ENCODE results near the gene PFKFB3.
"Not testable (repeated sequence)": the region's sequence is repeated elsewhere in the genome, so short reads cannot be mapped to it uniquely, and the experiment has no call there.

The PFKFB3 gene

DNA sequence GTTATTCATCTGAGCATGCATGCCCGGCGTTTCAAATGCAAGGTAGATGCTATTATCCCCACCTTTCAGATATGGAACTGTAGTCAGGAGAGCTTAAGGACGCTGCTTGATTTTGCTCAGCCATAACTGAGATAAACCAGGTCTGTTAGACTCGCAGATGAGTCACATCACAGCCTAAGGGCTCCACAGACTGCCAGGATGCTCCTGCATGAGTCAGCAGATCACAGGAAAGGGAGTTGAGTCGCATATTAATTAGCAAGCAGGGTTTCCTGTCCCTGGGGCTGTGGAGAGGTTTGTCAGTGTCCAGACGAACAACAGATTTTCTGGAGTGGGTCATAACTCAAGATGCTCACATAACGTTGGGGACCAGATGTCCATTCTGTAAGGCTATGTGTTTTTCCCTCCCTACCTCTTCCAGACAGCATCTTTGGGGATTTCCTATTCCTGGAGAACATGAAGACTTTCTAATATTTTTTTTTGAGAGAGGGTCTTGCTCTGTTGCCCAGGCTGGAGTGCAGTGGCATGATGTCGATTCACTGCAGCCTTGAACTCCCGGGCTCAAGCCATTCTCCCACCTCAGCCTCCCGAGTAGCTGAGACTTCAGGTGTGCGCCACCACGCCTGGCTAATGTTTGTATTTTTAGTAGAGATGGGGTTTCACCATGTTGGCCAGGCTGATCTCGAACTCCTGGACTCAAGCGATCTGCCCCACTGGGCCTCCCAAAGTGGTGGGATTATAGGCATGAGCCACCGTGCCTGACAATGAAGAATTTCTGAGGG lies 36.7 kb downstream of the PFKFB3 start:
- DNase-seq = no peak

DNA sequence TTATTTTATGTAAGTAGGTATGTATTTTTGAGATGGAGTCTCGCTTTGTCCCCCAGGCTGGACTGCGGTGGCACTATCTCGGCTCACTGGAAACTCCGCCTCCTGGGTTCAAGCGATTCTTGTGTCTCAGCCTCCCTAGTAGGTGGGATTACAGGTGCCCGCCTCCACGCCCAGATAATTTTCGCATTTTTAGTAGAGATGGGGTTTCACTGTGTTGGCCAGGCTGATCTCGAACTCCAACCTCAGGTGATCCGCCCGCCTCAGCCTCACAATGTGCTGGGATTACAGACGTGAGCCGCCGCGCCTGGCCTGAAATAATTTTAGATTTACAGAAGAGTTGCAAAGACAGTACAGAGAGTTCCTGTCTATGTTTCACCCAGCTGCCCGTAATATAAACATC lies 37.5 kb downstream of the PFKFB3 start:
- DNase-seq = no peak

DNA sequence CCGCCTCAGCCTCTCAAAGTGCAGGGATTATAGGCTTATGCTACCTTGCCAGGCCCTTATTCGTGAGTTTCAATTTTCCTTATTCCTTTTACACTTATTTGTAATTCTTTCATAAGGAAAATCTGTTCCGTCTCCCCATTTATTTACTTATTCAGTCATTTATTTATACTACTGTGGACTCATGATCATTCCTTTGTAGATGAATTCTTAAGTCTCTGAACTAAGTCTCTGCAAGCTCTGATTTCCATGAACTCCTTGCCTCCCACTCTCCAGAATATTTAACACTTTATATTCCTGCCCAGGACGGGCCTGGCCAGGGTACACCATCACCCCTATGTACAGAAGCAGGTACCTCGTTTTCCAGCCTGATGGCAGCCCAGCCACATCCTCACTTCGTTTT lies 39.4 kb downstream of the PFKFB3 start:
- DNase-seq = no peak

DNA sequence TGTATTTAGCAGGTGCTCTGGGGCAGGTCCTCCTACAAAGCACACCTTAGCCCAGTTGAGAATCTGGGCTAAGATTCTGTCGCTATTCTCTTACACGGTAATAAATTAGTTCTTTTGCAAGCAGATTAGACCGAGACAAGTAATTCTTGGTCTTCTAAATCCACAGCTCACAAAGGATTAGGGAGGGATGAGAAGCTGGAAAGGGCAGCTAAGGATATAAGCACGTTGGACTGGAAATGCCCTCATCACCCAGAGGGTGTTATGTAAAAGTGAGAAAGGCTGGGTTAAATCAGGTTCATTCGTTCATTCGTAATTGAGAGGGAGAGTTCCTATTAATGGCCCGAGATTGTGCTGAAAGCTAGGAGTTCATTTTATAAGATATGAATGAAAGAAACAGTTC lies 41.8 kb downstream of the PFKFB3 start:
- no peak for DNase-seq

DNA sequence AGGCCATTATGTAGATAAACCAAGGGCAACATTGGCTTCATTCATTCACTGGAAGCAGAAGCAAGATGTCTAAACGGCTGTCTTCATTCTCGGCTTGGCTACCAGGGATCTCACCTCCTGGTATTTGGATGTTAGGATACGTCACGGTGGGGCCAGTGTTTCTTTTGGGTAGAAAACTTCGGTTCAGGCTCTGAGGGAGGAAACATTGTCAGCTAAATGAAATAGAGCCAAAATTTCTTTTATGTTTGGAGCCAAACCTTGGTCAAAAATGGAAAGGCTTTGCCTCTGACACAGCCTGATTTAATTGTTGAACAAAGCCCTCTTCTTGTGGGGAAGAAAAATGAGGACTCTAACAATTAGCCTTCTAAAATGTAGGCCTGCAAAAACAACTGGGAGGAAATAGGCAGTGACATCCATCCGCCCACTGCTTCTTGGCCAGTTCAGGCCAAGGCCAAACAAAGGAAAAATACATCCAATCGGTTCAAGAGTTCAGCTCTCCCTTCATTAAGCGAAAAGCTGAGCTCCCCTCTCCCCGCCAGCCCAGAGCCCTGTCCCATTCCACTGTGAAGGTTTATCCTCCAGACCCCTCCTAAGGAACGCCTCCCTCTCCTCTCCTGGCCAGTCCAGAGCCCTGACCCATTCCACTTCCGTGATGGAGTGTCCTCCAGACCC lies 44.4 kb downstream of the PFKFB3 start:
- no peak for DNase-seq

DNA sequence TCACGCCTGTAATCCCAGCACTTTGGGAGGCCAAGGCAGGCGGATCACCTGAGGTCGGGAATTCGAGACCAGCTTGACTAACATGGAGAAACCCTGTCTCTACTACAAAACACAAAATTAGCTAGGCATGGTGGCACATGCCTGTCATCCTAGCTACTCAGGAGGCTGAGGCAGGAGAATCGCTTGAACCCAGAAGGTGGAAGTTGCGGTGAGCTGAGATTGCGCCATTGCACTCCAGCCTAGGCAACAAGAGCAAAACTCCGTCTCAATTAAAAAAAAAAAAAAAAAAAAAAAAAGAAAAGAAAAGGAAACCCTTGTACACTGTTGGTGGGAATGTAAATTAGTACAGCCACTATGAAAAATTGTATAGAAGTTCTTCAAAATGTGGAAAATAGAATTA lies 46.2 kb downstream of the PFKFB3 start:
- not testable (repeated sequence) for DNase-seq

DNA sequence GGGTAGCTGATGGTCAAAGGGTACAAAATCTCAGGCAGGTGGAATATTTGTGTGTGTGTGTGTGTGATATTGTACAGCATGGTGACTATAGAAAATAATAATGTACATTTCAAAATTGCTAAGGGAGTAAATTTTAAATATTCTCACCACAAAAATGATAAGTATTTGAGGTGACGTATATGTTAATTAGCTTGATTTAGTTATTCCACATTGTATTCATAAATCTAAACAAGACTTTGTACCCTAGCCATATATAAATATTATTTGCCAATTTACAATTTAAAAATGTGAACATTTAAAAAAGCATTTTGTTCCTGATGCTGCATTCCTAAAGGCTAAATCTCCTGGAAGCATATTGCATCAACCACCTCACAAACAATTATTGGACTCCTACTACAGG lies 47.0 kb downstream of the PFKFB3 start:
- no peak for DNase-seq

DNA sequence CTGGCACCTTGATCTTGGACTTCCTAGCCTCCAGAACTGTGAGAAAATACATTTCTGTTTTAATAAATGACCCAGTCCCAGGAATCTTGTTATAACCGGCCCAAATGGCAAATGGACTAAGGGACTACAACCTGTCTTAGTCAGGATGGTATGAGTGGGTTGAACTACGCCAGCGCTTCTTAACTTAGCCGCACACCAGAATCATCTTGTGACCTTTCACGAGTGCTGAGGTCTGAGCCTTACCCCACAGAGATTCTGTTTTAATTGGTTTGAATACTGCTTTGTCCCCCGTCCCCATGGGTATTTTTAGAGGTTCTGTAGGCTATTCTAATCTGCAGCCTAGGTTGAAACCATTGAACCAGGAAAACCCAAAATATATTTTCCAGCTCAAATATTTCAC lies 48.0 kb downstream of the PFKFB3 start:
- no peak for DNase-seq

DNA sequence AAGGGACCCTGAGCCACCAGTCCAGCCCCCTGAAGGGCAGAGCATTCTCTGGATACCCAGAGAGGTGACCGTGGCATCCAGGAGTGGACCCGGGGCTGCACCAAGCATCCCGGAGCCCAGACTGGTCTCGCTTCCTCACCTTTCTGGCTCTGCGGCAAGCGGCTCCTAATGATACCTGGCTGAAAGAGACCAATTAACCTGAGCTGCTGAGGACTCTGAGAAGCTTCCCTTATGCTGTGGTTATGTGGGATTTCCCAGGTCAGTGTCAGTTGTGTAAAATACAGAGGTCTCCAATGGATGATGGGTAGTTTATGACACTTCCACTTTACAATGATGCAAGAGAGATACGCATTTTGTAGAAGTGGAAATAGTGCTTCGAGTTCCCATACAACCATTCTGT lies 51.5 kb downstream of the PFKFB3 start:
- DNase-seq = no peak

DNA sequence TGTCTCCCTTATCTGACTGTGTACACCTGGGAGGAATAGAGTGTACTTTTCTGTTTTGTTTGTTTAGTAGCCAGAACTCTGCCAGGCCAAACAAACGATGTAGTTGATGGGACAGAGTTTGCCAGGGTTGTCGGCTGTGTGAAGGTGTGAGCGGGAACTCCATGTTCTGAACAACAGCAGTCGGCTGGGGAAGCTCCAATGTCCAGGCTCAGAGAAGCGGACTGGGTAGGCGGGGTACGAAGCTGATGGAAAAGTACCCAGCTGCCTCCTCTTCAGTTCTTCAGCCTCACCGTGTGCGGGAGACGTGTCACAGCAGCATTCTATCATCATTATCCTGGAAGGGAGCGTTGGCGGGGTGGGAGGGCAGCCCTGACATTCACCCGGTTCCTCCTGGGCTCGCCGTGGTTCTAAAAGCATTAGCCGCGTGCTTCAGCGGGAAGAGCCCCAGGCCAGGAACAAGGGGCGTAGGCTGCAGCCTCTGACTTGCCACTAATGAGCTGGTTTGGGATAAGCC lies 52.9 kb downstream of the PFKFB3 start:
- no peak for DNase-seq

DNA sequence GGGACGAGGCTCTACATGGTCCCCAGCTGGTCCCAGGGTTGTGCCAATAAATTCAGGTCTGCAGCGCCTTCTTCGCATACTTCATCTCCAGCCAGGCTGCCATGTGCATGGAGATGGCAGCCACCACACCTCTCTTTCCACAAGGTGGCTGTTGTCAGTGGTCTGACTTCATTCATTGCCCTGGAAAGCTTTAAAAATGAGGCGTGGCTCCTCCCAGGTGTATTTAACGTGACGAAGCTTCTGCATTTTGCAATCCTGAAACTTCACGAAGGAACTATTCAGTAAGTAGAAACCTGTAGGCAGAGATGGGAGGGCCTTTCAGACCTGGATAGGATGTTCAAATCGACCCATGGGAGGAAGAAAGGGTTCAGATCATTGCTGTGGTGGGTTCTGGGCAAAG lies 53.7 kb downstream of the PFKFB3 start:
- no peak for DNase-seq

DNA sequence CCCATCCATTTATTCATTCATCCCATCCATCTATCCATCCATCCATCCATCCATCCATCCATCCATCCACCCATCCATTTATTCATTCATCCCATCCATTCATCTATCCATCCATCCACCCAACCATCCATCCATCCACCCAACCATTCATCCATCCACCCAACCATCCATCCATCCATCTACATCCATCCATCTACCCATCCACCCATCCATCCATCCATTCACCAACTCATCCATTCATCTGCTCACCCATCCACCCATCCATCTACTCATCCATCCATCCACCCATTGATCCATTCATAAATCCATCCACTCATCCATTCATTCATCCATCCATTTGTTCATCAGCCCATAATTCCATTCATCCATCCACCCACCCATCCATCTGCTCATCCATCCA lies 56.4 kb downstream of the PFKFB3 start:
- DNase-seq = no peak

DNA sequence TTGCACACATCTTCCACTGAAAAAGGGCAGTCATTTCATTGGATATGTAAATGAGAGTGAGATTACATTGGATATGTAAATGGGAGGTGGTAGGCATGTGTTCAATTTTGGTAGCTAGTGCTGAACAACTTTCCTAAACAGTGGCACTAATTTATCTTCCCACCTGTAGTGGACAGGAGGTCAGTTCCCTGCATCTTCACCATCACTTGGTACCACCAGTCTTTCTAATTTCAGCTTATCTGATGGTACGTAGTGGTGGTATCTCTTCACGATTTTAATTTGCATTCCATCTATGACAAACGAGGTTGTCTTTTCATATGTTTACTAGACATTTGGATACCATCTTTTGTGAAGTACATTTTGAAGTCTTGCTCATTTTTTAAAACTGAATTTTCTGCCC lies 58.1 kb downstream of the PFKFB3 start:
- no peak for DNase-seq

DNA sequence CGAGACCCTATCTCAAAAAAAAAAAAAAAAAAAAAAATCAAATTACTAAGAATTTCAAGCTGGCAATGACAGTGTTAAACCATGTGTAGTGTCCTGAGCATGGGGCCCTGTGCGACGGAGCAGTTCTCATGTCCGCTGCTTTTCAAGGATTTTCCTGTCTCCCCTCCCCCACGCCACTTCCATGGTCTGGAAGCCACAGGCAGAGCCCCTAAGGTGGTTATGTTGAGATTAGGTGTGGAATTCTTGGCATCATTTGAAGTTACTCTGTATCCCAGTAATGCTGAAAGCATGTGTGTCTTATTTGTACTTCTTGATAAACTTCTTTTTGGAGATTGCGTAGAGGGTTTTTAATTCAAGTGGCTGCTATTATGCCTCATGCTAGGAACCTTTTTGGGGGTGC lies 65.2 kb downstream of the PFKFB3 start:
- DNase-seq = no peak

DNA sequence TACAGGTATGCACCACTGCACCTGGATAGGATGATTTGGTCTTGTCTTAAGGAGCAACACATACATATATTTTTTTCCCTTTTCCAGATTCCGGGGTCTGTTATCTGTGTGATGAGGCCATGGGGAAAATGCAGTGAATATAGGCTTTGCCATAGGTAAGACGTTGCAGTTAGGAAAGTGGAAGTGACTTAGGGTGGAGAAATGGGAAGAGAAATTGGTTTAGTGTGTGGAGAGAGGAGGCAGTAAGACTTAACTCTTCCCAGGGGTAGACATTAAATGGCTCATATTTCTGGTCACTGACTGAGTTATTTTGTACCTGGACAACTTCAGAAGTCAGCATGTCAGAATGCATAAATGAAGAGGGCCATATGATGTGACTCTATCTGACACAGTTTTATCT lies 66.7 kb downstream of the PFKFB3 start:
- DNase-seq = no peak

DNA sequence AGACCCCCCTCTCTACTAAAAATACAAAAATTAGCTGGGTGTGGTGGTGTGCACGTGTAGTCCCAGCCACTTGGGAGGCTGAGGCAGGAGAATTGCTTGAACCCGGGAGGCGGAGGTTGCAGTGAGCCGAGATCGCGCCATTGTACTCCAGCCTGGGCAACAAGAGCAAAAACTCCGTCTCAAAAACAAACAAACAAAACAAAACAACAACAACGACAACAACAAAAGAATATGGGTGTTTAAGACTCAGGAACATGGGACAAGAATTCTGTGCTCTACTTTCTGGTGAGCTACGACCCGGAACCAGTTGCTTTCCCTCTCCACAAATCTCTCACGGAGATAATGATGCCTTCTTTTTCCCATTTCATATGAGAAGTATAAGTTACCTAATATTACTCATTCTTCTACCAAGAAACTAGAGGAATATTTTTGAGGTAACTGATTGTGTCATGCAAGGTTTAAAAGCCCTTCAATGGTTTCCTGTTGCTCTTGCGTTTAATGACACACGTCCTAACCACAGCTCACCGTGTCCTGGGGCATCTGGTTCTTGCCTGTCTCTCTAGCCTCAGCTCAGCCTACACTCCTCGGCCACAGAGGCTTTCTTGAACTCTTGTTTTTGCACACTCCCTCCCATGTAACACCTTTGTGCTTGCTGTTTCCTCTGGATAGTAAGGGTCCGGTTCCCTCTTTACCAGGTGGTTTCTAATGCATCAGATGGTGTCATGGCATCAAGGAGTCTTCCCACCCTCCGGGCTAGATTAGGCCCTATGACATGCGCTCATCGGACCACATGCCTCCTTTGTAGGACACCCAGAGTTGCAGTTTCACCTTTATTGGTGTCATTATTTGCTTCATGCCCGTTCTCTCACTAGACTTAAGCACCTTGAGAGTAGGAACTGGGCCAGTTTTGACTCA lies 67.5 kb downstream of the PFKFB3 start:
- no peak for DNase-seq

DNA sequence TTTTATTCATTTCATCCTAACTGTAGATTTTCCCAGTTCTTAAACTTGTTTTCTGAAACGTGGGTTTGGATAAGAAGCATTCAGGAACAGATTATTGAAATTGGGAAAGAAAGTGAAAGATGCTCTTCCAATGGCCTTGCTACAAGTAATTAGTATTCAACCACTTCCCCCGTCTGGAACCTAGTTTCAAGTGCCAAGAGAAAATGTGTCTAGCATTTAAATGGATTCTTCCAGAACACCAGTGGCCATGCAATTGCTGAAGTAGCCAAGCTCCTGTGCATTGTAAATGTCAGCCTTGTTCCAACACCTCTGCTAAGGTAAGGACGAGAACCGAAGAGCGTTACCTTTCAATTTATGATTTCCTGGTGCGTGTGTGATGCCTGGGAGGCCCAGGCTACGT lies 68.2 kb downstream of the PFKFB3 start:
- no peak for DNase-seq

DNA sequence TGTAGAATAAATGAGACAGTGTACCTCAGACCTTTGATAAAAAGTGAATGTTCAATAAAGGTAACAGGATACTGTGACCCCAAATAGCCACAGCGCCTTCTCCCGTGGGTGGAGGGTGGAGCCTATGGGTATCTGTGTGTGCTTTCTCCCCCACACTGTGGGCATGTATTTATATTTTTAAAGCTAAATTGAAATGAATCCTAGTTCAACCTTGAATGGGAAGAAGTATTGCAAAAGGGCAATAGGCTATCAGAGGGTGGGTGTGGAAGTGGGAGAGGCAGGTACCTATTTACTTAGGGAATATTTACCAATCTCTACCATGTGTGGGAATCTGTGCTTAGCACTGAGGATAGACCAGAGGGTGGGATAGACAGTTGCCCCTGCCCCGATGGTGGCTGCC lies 68.9 kb downstream of the PFKFB3 start:
- DNase-seq = no peak

DNA sequence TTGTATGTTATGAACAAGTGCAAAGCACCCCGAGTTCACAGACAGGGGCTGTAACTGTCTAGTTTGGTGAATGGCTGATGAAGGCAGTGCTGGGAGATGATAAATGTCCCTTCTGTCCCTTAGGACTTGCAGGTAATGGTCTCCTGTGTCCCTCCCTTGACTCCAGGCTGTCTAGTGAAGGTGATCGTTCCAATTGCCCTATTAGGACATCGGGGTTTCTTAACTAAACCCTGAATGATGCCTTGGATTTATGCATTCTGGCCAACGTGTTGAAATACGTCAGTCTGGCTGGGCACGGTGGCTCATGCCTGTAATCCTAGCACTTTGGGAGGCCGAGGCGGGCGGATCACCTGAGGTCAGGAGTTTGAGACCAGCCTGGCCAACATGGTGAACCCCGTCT lies 69.4 kb downstream of the PFKFB3 start:
- DNase-seq = no peak

DNA sequence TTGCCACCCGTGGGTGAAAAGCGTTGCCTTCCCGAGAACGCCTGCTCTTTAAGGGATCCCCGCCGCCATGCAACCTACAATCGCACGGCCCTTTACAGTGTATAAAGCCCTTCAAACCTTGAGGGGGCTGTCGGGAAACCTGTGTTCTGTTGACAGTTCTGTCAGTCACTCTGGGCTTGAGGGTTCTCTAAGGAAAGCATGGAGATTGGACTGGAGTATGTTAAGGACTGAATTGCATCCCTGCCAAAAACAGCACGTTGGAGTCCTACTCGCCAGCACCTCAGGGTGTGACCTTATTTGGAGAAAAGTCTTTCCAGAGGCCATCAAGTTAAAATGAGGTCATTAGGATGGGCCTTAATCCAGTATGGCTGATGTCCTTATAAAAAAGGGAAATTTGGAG lies 70.6 kb downstream of the PFKFB3 start:
- no peak for DNase-seq

DNA sequence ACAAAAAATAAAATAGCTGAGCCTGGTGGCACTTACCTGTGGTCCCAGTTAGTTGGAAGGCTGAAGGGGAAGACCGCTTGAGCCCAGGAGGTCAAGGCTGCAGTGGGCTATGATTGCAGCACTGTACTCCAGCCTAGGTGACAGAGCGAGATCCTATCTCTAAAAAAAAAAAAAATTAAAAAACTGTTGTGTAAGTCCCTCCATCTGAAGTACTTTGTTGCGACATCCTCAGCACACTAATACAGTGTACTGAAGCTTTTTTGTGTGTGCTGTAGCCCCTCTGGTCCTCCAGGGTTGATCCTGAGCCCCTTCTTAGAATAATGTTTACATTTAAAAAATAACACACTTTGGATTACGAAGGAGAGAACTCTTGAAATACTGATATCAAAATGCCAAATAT lies 71.3 kb downstream of the PFKFB3 start:
- no peak for DNase-seq

DNA sequence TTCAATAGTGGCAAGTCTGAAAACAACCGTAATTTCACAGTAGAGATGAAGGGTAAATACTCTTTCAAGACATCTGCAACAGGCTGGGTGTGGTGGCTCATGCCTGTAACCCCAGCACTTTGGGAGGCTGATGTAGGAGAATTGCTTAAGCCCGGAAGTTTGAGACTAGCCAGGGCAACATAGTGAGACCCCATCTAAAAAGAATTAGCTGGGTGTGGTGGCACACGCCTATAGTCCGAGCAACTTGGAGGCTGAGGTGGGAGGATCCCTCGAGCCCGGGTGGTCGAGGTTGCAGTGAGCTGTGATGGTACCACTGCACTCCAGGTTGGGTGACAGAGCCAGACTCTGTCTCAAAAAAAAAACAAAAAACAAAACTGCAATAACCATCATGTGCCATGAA lies 71.8 kb downstream of the PFKFB3 start:
- DNase-seq = no peak

All from NCI-H1436 (cell line).